GM12878 (cell line): ENCODE data around the gene FKBP15. TPM values are rescaled to one million over a fixed set of nuclear protein-coding genes. Genes with fewer than 3 reads are reported as not detected.

ENCODE experiments used
- ATAC-seq: fragments of 200-7000 bp; cut with Tn5 transposase; 3 replicates; pipeline ENCODE4 v1.9.1; 2020; ENCODE audit warnings: mild to moderate bottlenecking, moderate library complexity
- BruUV-seq: library from RNA; stranded (reverse); fragments of 400-500 nt; replicated peaks from 2 replicates; lab custom pipeline; 2021; lab: Mats Ljungman, UMichigan
- CTCF ChIA-PET: fragments of 300-600 bp; sonication (Branson Sonifier 250); formaldehyde crosslinking; extraction: SDS; loops from one replicate; lab custom pipeline; 2021; ENCODE audit warnings: inconsistent platforms; lab: Yijun Ruan, JAX
- POLR2A ChIA-PET: fragments of 350-600 bp; formaldehyde crosslinking; extraction: SDS; loops from one replicate; lab custom pipeline; 2021; ENCODE audit warnings: inconsistent platforms; lab: Charles Lee
- RAD21 ChIA-PET: fragments of 300-600 bp; sonication (Branson Sonifier 250); formaldehyde crosslinking; loops from one replicate; lab custom pipeline; 2023; ENCODE audit warnings: antibody characterized with exemption; ENCODE audit not compliant: unreplicated experiment; lab: Charles Lee
- SMC1A ChIA-PET: fragments of 300-600 bp; sonication (Branson Sonifier 250); formaldehyde crosslinking; loops from one replicate; lab custom pipeline; 2023; ENCODE audit not compliant: unreplicated experiment, uncharacterized antibody; lab: Charles Lee
- DNase-seq: peaks from one replicate; pipeline ENCODE4 v3.0.0-alpha.2; 2011; ENCODE audit warnings: low read depth, low spot score
- FAIRE-seq: peaks from 3 replicates; lab custom pipeline; 2011; peaks lifted over from hg19 to GRCh38; lab: Jason Lieb, UNC
- H2AFZ ChIP-seq: 2 replicates; pipeline ENCODE4 v1.6.0; 2011; ENCODE audit warnings: low read depth, low read length, control low read depth; ENCODE audit not compliant: control insufficient read depth
- H3K27ac ChIP-seq: 2 replicates; pipeline ENCODE4 v1.5.1; 2011; ENCODE audit warnings: control low read depth; ENCODE audit not compliant: control insufficient read depth, insufficient read depth
- H3K27me3 ChIP-seq, 2 experiments: replicated peaks in 1 of 2; 2 replicates each; pipeline versions ENCODE4 v1.6.0 to v1.6.1; 2011; ENCODE audit warnings: low read length in 1 of 2; ENCODE audit not compliant: control insufficient read depth in 2 of 2, insufficient read depth in 2 of 2
- H3K36me3 ChIP-seq, 2 experiments: 2 replicates each; pipeline ENCODE4 v1.5.1; 2011; ENCODE audit warnings: low read length in 1 of 2; ENCODE audit not compliant: control insufficient read depth in 2 of 2, insufficient read depth in 2 of 2
- H3K4me1 ChIP-seq: 2 replicates; pipeline ENCODE4 v1.6.1; 2011; ENCODE audit warnings: mild to moderate bottlenecking, low read length, moderate library complexity, mixed read lengths; ENCODE audit not compliant: control insufficient read depth, insufficient read depth
- H3K4me2 ChIP-seq: 2 replicates; pipeline ENCODE4 v1.6.0; 2011; ENCODE audit warnings: control low read depth; ENCODE audit not compliant: control insufficient read depth, insufficient read depth
- H3K4me3 ChIP-seq: fragments of 200-600 bp; sonication (generic); 2 replicates; pipeline ENCODE4 v1.5.1; 2016
- H3K79me2 ChIP-seq: 2 replicates; pipeline ENCODE4 v1.6.0; 2011; ENCODE audit warnings: low read length; ENCODE audit not compliant: control insufficient read depth, insufficient read depth
- H3K9ac ChIP-seq: 2 replicates; pipeline ENCODE4 v1.8.0; 2011; ENCODE audit warnings: low read length, control low read depth, mixed read lengths; ENCODE audit not compliant: control insufficient read depth, insufficient read depth
- H3K9me3 ChIP-seq: replicated peaks from 3 replicates; pipeline ENCODE4 v1.5.1; 2011; ENCODE audit warnings: mild to moderate bottlenecking, low read length; ENCODE audit not compliant: control insufficient read depth, insufficient read depth
- H4K20me1 ChIP-seq: 2 replicates; pipeline ENCODE4 v1.6.0; 2011; ENCODE audit not compliant: control insufficient read depth, insufficient read depth
- DPF2 ChIP-seq: fragments of 450-650 bp; IDR thresholded peaks from 2 replicates; pipeline ENCODE4 v1.6.1; 2017; ENCODE audit warnings: mild to moderate bottlenecking
- E4F1 ChIP-seq: fragments of 450-650 bp; IDR thresholded peaks from 2 replicates; pipeline ENCODE4 v1.6.1; 2018; ENCODE audit warnings: borderline replicate concordance, mild to moderate bottlenecking; ENCODE audit not compliant: partially characterized antibody
- KDM1A ChIP-seq: fragments of 200-600 bp; sonication (generic); IDR thresholded peaks from 2 replicates; pipeline ENCODE4 v1.6.1; 2016; ENCODE audit warnings: borderline replicate concordance
- KLF5 ChIP-seq: fragments of 450-650 bp; IDR thresholded peaks from 2 replicates; pipeline ENCODE4 v1.6.1; 2014; ENCODE audit warnings: mild to moderate bottlenecking; ENCODE audit not compliant: partially characterized antibody
- RELB ChIP-seq: fragments of 450-650 bp; IDR thresholded peaks from 2 replicates; pipeline ENCODE4 v1.6.1; 2017; ENCODE audit warnings: low read depth, mild to moderate bottlenecking, moderate library complexity
- SMAD1 ChIP-seq: fragments of 450-650 bp; IDR thresholded peaks from 2 replicates; pipeline ENCODE4 v1.6.1; 2018; ENCODE audit warnings: mild to moderate bottlenecking, low read depth; ENCODE audit not compliant: partially characterized antibody
- SMAD5 ChIP-seq: IDR thresholded peaks from 2 replicates; pipeline ENCODE4 v1.6.1; 2016; ENCODE audit warnings: antibody characterized with exemption, low read depth
- STAT1 ChIP-seq: fragments of 450-650 bp; conservative IDR thresholded peaks from 2 replicates; pipeline ENCODE4 v1.6.1; 2014; ENCODE audit warnings: antibody characterized with exemption, mild to moderate bottlenecking
- USF1 ChIP-seq: IDR thresholded peaks from 2 replicates; pipeline ENCODE4 v1.6.1; 2011; ENCODE audit warnings: borderline replicate concordance, low read depth, mild to moderate bottlenecking, moderate library complexity, mixed read lengths, low read length; ENCODE audit not compliant: insufficient read depth; ENCODE audit errors: extremely low read length
- YY1 ChIP-seq: IDR thresholded peaks from 2 replicates; pipeline ENCODE4 v1.6.1; 2011; ENCODE audit warnings: low read depth, mild to moderate bottlenecking, low read length
- ZNF207 ChIP-seq: fragments of 450-650 bp; IDR thresholded peaks from 2 replicates; pipeline ENCODE4 v1.6.1; 2014; ENCODE audit warnings: antibody characterized with exemption, mild to moderate bottlenecking, borderline replicate concordance
- WGBS: methylation state at CpG from one replicate; pipeline ENCODE4 v1.1.6; 2016; ENCODE audit warnings: low lambda C conversion rate; ENCODE audit not compliant: insufficient replicate concordance, insufficient coverage; ENCODE audit errors: missing lambda C conversion rate; 5-methylcytosine and 5-hydroxymethylcytosine counted together
- in situ Hi-C: fragments of 300-500 bp; cut with MboI; formaldehyde crosslinking; loops from 9 replicates; pipeline ENCODE4 v1.14.3; 2018; ENCODE audit warnings: mixed read lengths
- intact Hi-C: fragments of 100-400 bp; cut with micrococcal nuclease; formaldehyde crosslinking; loops from one replicate; pipeline ENCODE4 v1.14.2; 2022; ENCODE audit not compliant: unreplicated experiment
- polyA plus RNA-seq, 11 experiments: library from polyadenylated mRNA; depleted of rRNA in 4 of 11; unstranded in 6 of 11; stranded (reverse) in 5 of 11; fragments of >200 nt; fragmentation: Nextera tagmentation in 4 of 11; fragmentation: Illumina TruSeq in 1 of 11; extraction: Ambion mirVana in 4 of 11; extraction: Trizol in 1 of 11; gene quantifications; 1 replicate in 1 of 11; 2 replicates in 10 of 11; pipeline versions ENCODE4 v1.2.1 to v1.2.3, GENCODE V29; 2011 to 2016; ENCODE audit warnings: inconsistent platforms in 2 of 11, missing spikeins in 2 of 11, low read depth in 1 of 11
- total RNA-seq, 4 experiments: library from RNA; depleted of rRNA in 3 of 4; stranded (reverse); fragments of >200 nt in 3 of 4; fragmentation: Illumina TruSeq in 1 of 4; extraction: Trizol in 1 of 4; gene quantifications; 2 replicates each; pipeline versions ENCODE4 v1.2.1 to v1.2.3, GENCODE V29; 2013 to 2021
- TF ChIP-seq, protein P1 (sequence below): IDR thresholded peaks from 2 replicates; pipeline ENCODE4 v1.6.1; 2011; ENCODE audit warnings: low read depth, mild to moderate bottlenecking, low read length, moderate library complexity, borderline replicate concordance; ENCODE audit errors: extremely low read depth

FKBP15 gene
- total and polyA plus RNA-seq, 10 of the 15 experiments (the other 5 are each of a cell fraction or from before 2014, with no cell fraction given) = 5.0 to 53.4 (median 21.2) TPM

DNA sequence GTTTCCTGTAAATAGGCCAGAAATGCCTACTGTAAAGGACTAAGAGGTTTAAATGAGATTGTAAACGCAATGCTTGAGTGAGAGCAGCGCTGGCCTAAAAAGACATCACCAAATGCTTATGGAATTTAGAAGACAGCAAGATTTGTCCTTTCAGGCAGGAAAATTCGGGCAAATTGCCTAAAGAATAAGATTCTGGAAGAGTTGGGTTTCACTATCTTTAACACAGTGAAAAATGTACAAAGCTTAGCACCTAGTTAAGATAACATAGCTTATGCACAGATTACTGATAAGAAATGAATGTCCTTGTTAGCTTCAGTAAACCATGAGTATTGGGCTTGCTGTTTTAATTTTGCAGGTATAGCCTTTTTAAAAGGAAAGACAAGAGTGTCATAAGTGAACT is 4.7 kb downstream of the FKBP15 start (continued):
- TF ChIP-seq, protein P1, sequence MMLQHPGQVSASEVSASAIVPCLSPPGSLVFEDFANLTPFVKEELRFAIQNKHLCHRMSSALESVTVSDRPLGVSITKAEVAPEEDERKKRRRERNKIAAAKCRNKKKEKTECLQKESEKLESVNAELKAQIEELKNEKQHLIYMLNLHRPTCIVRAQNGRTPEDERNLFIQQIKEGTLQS = no peak

DNA sequence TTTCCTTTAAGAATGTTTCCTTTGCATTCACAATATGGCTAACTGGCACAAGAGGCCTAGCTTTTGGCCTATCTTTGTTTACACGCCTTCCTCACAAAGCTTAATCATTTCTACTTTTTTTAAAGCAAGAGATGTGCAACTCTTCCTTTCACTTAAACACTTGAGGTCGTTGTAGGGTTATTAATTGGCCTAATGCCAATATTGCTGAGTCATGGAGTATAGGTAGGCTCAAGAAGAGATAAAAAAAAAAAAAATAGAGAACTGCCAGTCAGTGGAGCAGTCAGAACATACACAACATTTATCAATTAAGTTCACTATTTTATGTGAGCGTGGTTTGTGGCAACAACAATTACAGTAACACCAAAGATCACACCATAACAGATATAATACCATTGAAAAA is 5.9 kb downstream of the FKBP15 start:
- SMC1A ChIA-PET = interaction anchor here (0.5 to 1.3 kb wide), 3 partner anchors 8 to 1786 kb away, joined by 3 read pairs; no protein-coding TSS in a partner anchor
- RAD21 ChIA-PET = interaction anchor here (0.8 kb wide), 1 partner anchor 59 kb away, joined by 3 read pairs; no protein-coding TSS in a partner anchor
- FAIRE-seq = no peak
- TF ChIP-seq DPF2 (no peak), KDM1A (no peak), STAT1 (no peak), E4F1 (no peak), KLF5 (no peak), RELB (no peak), ZNF207 (no peak), YY1 (no peak), SMAD1 (peak; percentile 96), SMAD5 (no peak), USF1 (no peak)

More for the DNA sequence above, 5.9 kb downstream of the FKBP15 start:
- H3K36me3 ChIP-seq = peaks cover 2 to 11% of the 10 kb centered on the region in 2 experiments; a peak in 1 of 4 replicates
- H2AFZ ChIP-seq = no peak overlapping the region
- DNase-seq = no peak
- BruUV-seq = no TSS peak
- POLR2A ChIA-PET = no interaction called here
- H3K79me2 ChIP-seq = peaks cover 56% of the 10 kb centered on the region
- CTCF ChIA-PET = interaction anchor here (0.7 to 1.6 kb wide), 4 partner anchors 25 to 59 kb away, joined by 3 to 9 read pairs (median 4); partner anchors contain the start of genes CDC26 and PRPF4
- H3K4me1 ChIP-seq = peaks cover 4% of the 10 kb centered on the region
- in situ Hi-C loops = no loop called here
- H3K27me3 ChIP-seq = no peaks in the 10 kb centered on the region
- H4K20me1 ChIP-seq = no peaks in the 10 kb centered on the region
- H3K4me2 ChIP-seq = no peak overlapping the region
- no peak overlapping the region for H3K9ac ChIP-seq
- intact Hi-C loops = loop anchor here (10.0 kb wide), 1 partner anchor 190 kb away; the partner anchor contains the start of gene ALAD
- no peak overlapping the region for H3K4me3 ChIP-seq
- 82% methylated on average over 3 of the region's 3 CpGs for WGBS
- peak; percentile 11; the same call in 2 of the 3 replicates for ATAC-seq
- H3K9me3 ChIP-seq = peaks cover 3% of the 10 kb centered on the region; the same call in 2 of the 3 replicates
- H3K27ac ChIP-seq = no peak overlapping the region
